Heart left ventricle (tissue), 13 donors: Measurements from ENCODE around the gene RAB36.

Source experiments
- CTCF ChIP-seq, 12 donors: fragments of 200-600 bp; sonication (generic) in 4 of 12; IDR thresholded peaks; one replicate each; pipeline versions ENCODE4 v1.5.0 to v1.8.0; 2018 to 2022; ENCODE audit warnings: antibody characterized with exemption in 12 of 12, mild to moderate bottlenecking in 5 of 12
- POLR2A ChIP-seq, 2 donors: fragments of 450-650 bp; IDR thresholded peaks; one replicate each; pipeline ENCODE4 v1.6.1; 2017; ENCODE audit warnings: antibody characterized with exemption in 2 of 2, mild to moderate bottlenecking in 2 of 2, moderate library complexity in 2 of 2
- donor health status: ischemic (EF 13 %, LVEDD 7.1; RV severe dilation, severe dysfunction).
- donor health status: DM: no; HTN: yes; CAD: no.
- donor health status: DM: no; HTN: no; CAD: no.
- donor health status: ischemic (EF 25% LVEDD 6.9; RV normal size, moderate dysfunction).
- donor health status: ischemic (EF 25% LVEDD 5.7; RV mildly dilated, moderate dysfunction).
- donor health status: ischemic (EF 35%, LVEDD 5.7; RV mildly dilated, moderate dysfunction).
- donor health status: nonischemic (EF 11% LVEDD 7.7; RV severe dilation, severe dysfunction).
- donor health status: DM: yes; HTN: yes; CAD: no.
- donor health status: PGD.
- donor health status: ischemic (EF 29% LVEDD 5.4; RV normal size, mild dysfunction).
- donor health status: nonischemic (EF 23%, LVEDD 6.1; RV moderate dilation, normal function).

GRCh38 chr22:23117275-23117674, 28.0 kb upstream of the RAB36 start:
- TF ChIP-seq CTCF (IDR thresholded peaks at IDR 0.05) (no peak), POLR2A (IDR thresholded peaks at IDR 0.05) (no peak)
